ENCODE results near the gene NAB2.
"Not testable (repeated sequence)": the region's sequence is repeated elsewhere in the genome, so short reads cannot be mapped to it uniquely, and the experiment has no call there.

Gene NAB2, protein sequence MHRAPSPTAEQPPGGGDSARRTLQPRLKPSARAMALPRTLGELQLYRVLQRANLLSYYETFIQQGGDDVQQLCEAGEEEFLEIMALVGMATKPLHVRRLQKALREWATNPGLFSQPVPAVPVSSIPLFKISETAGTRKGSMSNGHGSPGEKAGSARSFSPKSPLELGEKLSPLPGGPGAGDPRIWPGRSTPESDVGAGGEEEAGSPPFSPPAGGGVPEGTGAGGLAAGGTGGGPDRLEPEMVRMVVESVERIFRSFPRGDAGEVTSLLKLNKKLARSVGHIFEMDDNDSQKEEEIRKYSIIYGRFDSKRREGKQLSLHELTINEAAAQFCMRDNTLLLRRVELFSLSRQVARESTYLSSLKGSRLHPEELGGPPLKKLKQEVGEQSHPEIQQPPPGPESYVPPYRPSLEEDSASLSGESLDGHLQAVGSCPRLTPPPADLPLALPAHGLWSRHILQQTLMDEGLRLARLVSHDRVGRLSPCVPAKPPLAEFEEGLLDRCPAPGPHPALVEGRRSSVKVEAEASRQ

DNA sequence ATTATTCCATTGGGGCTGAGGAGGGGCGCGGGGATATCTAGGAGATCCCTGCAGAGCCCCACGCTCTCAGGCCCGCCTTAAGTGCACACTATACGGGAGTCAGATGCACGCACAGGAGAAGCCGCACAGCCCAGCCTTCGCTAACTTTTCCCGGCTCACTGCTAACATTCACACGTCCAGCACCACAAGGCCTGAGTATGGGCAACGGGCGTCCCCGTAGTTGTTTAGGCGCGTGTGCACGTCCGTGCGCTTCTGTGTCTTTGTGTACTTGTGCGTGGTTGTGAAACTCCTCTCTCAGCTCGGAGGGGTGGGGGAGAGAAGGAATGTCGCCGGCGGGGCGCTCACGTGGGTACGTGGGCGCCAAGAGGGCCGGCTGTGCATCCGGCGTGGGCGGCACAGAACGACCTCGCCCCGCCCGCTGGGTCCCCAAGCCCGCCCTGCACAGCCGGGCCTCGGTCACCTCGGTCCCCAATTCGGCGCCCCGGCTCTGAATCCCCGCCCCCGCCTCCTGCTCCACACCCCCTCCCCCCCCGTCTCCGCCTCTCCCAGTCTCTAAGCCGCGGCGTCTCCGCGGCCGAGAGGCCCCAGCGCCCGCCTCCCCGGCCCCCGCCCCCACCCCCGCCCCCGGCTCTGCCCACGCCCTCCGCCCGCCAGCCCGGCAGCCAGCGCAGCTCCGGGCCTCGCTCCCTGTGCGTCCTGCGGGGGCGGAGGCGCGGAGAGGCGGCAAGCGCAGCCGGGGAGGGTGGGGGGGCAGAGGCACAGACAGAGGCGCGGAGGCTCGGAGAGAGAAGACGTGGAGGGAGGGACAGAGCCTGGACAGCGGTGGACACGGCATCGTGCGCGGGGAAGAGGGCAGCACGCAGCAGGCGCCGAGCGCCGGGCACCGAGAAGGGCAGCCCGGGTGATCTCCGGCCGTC lies at the start of gene NAB2:
Gene NAB2, plus strand, starts transcription at position 761 of the 917 bp plus-strand sequence. CDS start 158 bp downstream, outside the sequence.
- no peak for FAIRE-seq

GRCh38 chr12:57040211-57040610 lies 48.7 kb upstream of the NAB2 start:
- FAIRE-seq, result no peak

- no peak for FAIRE-seq
Measured at GRCh38 chr12:57040750-57041149, 48.2 kb upstream of the NAB2 start.

GRCh38 chr12:57042695-57043094 lies 46.2 kb upstream of the NAB2 start:
- no peak for FAIRE-seq

- FAIRE-seq, result no peak
Measured at GRCh38 chr12:57044468-57044867, 44.4 kb upstream of the NAB2 start.

DNA sequence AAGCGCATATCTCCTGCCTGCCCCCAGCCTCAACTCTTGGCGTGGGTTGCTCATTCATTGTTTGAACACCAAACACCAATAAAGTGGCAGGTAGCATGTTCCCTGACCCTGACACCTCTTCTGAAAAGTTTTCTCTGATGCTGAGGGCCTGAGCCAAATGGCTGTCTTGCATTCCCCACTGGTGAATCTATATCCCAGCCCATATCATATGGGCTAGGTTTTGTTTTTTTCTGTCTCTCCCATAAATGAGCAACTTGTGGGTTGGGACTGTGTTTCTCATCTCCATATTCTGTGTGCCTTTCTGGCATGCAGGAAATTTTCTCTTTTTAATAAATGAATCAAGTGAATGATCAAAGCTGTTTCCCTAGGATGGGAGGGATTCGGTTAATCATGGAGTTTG lies 44.0 kb upstream of the NAB2 start:
- FAIRE-seq, result no peak

GRCh38 chr12:57046086-57046791 lies 42.7 kb upstream of the NAB2 start:
- FAIRE-seq, result no peak

- FAIRE-seq, result no peak
Measured at GRCh38 chr12:57046947-57047890, 41.7 kb upstream of the NAB2 start.

DNA sequence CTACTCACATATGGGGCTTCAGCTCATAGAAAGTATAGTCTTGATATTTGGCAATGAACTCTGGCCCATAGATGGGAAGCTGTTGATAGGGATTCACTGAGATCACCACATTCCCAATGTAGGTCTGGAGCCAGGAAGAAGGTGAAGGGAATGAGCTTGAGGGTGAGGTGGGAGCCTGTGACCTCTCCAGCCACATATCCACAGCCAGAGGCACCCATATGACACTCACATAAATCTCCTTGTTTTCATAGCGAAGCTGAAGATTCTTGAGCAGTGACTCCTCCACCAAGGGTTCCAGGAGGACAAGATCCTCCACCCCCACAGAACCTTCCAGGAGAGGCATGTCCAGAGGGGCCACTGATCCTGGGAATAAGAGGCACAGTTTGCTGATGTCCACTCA lies 40.9 kb upstream of the NAB2 start:
- FAIRE-seq, result no peak

- no peak for FAIRE-seq
Measured at GRCh38 chr12:57048423-57049118, 40.3 kb upstream of the NAB2 start.

GRCh38 chr12:57049119-57049446 lies 39.8 kb upstream of the NAB2 start:
- FAIRE-seq, result no peak

DNA sequence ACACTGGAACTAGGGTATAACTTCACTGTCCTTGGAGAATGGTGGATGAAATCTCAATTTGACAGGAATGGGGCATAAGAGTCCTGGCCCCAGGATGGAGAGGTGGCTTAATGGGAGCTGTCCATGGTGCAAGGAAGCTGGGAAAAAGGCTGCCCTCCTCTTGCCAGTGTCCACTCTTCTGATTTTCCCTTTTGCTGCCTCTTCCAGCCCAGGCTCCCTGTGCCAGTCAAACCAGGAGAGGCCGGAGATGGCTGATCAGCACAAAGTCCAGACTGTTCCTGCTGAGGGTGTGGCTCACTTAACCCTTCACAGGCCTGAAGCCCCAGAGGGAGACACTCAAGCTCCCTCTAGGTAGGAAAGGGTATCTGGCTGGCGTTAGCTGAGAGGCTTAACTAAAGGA lies 39.0 kb upstream of the NAB2 start, which contains the start of gene MYO1A:
Gene MYO1A, minus strand, starts transcription at position 240 of the 400 bp plus-strand sequence. CDS start 1,806 bp downstream, outside the sequence.
- no peak for FAIRE-seq

DNA sequence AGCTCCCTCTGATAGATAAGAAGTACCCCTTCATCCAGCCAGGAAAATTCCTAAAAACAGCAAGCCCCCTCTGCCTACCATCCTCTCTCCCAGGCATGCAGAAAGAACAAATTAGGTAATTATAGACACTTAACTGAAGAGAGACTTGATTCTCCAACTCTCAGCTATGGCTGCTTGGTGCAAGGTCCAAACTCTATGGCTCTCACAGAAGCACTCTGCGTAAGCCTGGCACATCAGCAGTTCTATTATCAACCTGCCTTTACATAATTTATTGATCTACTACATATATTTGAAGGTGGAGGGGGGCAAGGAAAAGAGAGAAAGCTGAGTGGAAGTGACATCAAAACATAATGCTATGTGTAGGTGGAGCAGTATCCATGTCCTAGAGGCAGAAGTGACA lies 37.9 kb upstream of the NAB2 start:
- FAIRE-seq, result no peak

GRCh38 chr12:57053146-57053545 lies 35.8 kb upstream of the NAB2 start:
- FAIRE-seq, result not testable (repeated sequence)

GRCh38 chr12:57053901-57054300 lies 35.0 kb upstream of the NAB2 start:
- FAIRE-seq, result not testable (repeated sequence)

- no peak for FAIRE-seq
Measured at GRCh38 chr12:57055824-57056223, 33.1 kb upstream of the NAB2 start.

DNA sequence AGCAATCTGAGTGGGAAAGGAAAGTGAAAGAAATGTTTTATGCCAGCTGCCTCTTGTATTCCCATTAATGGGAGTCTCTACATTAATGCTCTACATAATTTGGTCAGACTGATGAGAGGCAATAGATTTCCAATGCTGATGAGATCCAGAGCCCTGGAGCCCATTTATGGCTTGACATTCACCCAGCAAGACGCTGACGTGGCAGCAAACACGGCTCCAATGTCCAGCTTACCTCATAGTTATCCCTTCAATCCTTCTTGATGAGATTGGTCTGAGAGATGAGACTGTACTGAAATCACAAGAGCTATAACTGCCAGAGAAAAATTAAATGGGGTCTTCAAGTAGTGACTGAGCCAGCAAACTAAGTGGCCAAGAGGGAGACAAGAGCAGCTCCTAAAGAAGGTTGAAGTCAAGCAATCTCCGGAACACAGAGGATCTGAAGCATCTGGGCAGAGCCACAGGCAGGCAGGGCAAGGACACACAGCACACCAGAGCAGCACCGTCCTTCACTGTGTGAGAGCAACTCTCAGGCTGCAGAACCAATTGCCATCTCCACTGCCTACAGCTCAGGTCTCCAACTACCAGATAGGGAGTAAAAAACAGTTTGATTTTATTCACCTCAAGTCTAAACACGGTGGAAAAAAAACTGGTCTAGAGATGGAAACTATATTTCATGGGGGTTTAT lies 31.7 kb upstream of the NAB2 start:
- no peak for FAIRE-seq

DNA sequence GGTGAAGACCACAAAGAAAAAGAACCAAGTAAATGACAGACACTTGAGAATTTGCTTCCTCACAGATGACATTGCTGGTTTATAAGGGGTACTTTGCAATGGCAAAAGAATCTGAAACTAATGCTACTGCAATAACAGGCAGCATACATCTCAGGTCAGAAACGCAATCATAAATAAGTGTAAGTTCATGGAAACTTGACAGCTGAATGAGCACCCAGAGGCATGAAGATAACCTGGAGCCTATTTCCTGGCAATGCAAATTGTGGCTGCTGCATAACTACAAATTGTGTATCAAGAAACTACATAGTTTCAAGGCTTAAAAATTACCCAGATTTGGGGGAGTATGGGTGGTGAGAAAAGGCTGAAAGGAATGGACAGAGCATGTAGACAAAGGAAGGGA lies 30.5 kb upstream of the NAB2 start:
- FAIRE-seq, result no peak

DNA sequence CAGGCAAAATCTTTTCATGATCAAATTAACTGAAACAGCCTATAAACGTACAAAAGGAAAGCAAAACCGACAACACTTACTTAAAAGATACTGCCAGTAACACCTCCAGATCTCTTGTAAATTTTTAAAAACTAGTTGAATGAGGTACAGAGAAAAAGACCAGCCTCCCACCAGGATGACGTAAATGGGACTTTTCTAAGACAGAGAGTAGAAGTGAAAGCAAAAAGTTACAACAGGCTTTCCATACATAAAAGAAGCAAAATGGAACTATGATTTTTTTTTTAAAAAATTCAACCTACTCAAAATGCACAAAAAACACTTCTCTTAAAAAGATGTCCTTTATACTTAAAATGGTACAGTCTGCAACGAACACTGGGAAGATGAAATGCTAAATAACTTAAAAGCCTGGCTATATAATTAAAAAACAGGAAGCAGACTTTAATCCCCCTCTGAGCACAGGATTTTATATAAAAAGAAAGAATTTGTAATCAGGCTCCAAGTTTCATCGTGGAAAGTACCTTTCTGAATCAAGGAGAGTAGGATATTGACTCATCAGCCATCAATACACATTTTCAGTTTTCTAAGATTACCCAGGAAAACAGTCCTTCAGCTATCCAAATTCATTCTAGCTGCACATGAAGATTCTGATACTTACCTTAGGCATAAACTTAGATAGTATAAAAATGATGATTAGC lies 24.8 kb upstream of the NAB2 start:
- no peak for FAIRE-seq

- no peak for FAIRE-seq
Measured at GRCh38 chr12:57066245-57066644, 22.7 kb upstream of the NAB2 start.

Measured in islet of Langerhans (tissue), 1 donor.